GM18505 (cell line): Measurements from ENCODE around the gene GCKR.
"Not testable (repeated sequence)": the region's sequence is repeated elsewhere in the genome, so short reads cannot be mapped to it uniquely, and the experiment has no call there.

Source experiments
- ATAC-seq: cut with Tn5 transposase; IDR thresholded peaks from one replicate; pipeline ENCODE4 v1.9.1; 2021; ENCODE audit not compliant: unreplicated experiment
- POLR2A ChIP-seq: IDR thresholded peaks from 4 replicates; pipeline ENCODE4 v1.6.1; 2011; ENCODE audit warnings: borderline replicate concordance; ENCODE audit not compliant: insufficient read depth, insufficient read length; ENCODE audit errors: extremely low read depth

The GCKR gene

DNA sequence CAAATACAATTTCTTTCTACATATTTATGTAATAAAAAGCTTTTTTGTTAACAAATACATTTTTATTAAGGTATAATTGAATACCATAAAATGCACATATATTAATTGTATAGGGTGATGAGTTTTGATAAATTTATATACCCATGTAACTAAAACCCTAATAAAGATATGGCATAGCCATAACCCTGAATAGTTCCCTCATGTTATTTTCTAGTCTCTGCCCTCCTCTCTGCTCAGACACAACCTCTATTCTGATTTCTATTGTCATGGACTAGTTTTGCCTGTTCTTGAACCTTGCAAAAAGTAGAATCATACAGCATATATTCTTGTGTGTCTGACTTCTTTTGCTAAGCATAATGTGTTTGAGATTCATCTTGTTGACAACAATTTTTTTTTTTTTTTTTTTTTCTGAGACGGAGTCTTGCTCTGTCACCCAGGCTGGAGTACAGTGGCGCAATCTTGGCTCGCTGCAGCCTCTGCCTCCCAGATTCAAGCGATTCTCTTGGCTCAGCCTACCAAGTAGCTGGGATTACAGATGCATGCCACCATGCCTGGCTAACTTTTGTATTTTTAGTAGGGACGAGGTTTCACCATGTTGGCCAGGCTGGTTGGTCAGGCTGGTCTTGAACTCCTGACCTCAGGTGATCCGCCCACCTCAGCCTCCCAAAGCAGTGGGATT, 47.6 kb downstream of the GCKR start:
- no peak for TF ChIP-seq POLR2A
- no peak for ATAC-seq

DNA sequence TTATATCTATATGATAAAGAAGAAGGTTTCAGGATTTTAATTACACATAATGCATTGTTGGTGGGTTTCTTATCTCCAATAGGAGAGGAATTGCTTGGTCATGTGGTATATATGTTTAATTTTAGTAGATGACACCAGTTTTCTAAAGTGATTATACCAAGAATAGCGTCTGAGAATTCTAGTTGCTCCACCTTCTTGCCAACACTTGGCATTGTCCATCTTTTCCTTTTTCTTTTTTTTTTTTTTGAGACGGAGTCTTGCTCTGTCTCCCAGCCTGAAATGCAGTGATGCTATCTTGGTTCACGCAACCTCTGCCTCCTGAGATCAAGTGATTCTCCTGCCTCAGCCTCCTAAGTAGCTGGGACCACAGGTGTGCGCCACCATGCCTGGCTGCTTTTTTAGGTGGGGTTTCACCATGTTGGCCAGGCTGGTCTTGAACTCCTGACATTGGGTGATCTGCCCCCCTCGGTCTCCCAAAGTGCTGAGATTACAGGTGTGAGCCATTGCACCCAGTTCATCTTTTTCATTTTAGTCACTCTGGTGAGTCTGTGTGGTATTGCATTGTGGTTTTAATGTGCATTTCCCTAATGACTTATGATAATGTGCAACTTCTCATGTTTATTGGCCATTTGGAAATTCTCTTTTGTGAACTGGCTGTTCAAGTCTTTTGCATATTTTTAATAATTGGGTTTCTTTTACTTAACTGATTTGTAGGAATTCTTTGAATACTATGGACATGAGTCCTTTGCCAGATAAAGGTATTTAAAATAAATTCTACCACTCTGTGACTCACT, 48.9 kb downstream of the GCKR start:
- ATAC-seq = no peak

DNA sequence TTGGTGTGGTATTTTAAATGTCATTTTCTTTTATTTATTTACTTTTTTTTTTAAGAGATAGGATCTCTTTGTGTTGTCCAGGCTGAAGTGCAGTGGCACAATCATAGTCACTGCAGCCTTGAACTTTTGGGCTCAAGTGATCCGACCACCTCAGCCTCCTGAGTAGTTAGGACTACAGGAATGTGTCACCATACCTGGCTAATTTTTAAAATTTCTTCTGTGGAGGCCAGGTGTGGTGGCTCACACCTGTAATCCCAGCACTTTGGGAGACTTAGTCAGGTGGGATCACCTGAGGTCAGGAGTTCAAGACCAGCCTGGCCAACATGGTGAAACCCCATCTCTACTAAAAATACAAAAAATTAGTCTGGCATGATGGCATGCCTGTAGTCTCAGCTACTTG, 52.7 kb downstream of the GCKR start:
- ATAC-seq = no peak
- TF ChIP-seq POLR2A = no peak

More for the DNA sequence above, 48.9 kb downstream of the GCKR start:
- TF ChIP-seq POLR2A = no peak

DNA sequence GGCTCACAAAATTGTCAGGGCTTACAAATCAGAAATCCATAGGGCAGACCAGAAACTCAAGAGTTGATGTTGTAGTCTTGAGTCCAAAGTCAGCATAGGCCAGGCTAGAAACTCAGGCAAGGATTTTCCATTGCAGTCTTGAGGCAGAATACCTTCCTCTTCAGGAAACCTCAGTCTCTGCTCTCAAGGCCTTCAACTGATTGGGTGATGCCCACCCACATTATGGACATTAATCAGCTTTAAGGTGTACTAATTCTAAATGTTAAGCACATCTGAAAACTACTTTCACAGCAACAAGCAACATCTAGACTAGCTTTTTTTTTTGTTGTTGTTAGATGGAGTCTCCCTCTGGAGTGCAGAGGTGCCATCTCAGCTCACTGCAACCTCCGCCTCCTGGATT, 54.9 kb downstream of the GCKR start:
- ATAC-seq = no peak
- no peak for TF ChIP-seq POLR2A

DNA sequence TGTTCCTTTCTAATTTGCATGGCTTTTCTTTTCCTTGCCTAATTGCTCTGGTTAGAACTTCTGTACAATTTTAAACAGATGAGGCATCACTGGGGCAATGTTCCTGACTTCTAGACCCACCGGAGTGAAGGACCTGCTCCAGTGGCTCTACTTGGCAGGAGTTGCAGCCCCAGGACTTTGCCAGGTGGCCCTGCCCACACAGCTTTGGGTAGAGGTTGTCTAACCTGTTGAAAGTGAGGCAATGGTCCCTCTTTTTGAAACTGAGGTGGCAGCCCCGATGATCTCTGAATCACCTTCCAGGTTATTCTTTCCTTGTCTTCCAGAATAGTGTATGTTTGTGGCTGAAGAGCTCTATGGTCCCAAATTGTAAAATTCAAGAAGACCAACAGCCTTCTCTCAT, 56.3 kb downstream of the GCKR start:
- ATAC-seq = no peak

GRCh38 chr2:27554451-27554850, 57.8 kb downstream of the GCKR start:
- not testable (repeated sequence) for ATAC-seq

More for the DNA sequence above, 56.3 kb downstream of the GCKR start:
- TF ChIP-seq POLR2A = no peak

DNA sequence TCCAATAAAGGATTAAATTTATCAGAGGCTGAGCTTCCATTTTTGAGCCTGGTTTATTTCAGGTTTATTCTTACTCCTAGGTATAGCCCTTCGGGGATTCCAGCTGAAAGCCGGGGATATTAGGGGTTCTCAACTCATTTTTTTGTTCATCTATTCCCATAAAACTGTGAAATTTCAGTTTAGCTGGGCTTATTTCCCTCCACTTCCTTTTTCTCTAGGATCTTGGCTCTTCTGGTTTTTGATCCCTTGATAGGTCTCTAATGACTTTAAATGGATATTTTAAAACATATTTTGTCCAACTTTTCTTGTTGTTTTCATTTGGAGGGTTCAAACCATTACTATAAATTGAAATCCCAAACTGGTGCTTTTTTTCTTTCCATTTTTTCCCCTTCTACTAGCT, 62.6 kb downstream of the GCKR start:
- TF ChIP-seq POLR2A = no peak
- no peak for ATAC-seq

DNA sequence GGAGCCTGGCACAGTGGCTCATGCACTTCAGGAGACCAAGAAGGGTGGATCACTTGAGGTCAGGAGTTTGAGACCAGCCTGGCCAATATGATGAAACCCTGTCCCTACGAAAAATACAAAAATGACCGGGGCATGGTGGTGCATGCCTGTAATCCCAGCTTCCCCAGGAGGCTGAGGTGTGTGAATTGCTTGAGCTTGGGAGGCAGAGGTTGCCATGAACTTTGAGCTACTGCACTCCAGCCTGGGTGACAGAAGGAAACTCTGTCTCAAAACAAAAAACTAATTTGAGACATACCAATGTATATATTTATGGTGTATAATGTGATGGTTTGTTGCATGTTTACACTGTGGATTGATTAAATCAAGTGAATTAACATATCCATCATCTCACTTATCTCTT, 64.4 kb downstream of the GCKR start:
- ATAC-seq = no peak
- TF ChIP-seq POLR2A = no peak

GRCh38 chr2:27566628-27567027, 70.0 kb downstream of the GCKR start:
- TF ChIP-seq POLR2A = no peak
- no peak for ATAC-seq

DNA sequence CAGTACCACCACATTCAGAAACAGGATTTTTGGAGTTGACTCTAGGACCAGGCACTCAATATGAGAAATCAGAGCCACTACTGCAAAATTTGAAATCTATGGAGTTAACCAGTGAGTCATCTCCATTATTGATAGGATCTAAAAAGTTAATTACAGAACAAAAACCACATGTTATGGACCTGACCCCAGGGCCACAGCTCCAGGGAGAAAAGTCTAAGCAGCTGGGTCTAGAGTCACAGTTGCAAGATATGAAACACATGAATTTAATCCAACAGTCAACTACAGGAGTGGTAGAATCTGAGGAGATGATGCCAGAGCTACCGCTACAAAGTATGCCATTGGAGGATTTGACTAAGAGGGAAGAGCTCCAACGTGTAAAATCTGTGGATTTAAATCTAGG, 72.8 kb downstream of the GCKR start:
- no peak for TF ChIP-seq POLR2A
- ATAC-seq = no peak

DNA sequence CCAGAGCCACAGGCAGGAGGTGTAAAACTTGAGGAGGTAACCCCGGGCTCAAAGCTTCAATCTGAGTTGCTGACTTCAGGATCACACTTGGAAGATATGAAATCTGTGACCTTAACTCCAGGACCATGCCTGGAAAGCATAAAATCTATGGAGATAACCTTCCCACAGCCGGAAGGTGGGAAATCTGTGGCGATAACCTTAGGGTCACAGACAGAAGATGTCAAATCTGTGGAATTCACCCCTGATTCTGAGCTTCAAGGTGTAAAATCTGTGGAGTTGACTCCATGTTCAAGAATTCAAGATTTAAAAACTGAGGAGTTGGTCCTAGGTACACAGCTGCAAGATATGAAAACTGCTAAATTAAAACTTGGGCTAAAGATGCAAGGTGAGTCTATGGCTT, 74.6 kb downstream of the GCKR start:
- no peak for TF ChIP-seq POLR2A
- no peak for ATAC-seq

GRCh38 chr2:27571681-27572080, 75.0 kb downstream of the GCKR start:
- ATAC-seq = no peak
- TF ChIP-seq POLR2A = no peak

DNA sequence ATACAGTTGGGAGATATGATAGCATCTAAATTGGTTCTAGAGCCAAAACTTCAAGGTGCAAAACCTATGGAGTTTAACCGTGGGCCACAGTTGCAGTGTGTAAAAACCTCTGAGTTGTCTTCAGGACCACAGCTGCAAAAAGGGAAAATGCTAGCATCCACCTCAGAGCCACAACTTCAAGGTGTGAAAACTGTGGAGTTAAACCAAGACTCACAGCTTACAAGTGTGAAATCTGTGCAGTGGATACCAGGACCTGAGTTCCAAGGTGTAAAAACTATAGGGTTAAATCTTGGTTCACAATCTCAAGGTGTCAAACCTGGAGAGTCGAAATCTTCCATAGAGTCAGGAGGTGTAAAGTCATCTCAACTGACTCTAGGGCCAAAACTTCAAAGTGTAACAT, 75.8 kb downstream of the GCKR start:
- TF ChIP-seq POLR2A = no peak
- no peak for ATAC-seq

DNA sequence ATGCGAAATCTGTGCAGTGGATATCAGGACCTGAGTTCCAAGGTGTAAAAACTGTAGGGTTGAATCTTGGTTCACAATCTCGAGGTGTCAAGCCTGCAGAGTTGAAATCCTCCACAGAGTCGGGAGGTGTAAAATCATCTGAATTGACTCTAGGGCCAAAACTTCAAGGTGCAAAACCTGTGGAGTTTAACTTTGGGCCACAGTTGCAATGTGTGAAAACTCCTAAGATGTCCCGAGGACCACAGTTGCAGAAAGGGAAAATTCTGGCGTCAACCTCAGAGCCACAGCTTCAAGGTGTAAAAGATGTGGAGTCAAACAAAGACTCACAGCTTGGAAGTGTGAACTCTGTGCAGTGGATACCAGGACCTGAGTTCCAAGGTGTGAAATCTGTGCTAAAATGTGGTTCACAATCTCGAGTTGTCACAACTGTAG, 76.4 kb downstream of the GCKR start:
- no peak for ATAC-seq
- no peak for TF ChIP-seq POLR2A
